Endothelial cell of umbilical vein (primary cell): ENCODE results near the gene DET1. TPM values are rescaled to one million over a fixed set of nuclear protein-coding genes. Genes with fewer than 3 reads are reported as not detected.

Experiments used
- BruUV-seq: library from RNA; stranded (reverse); fragments of 400-500 nt; replicated peaks from 2 replicates; lab custom pipeline; 2021; lab: Mats Ljungman, UMichigan
- CTCF ChIA-PET: fragments of 300-600, 350-600 bp; sonication (Branson Sonifier 250); formaldehyde crosslinking; loops from one replicate; lab custom pipeline; 2021; ENCODE audit warnings: antibody characterized with exemption, inconsistent platforms; lab: Charles Lee
- POLR2A ChIA-PET: fragments of 300-600, 350-600 bp; sonication (Branson Sonifier 250); formaldehyde crosslinking; loops from one replicate; lab custom pipeline; 2021; ENCODE audit warnings: antibody characterized with exemption, inconsistent platforms; lab: Charles Lee
- DNase-seq: peaks from one replicate; pipeline ENCODE4 v3.0.0-alpha.2; 2011; ENCODE audit warnings: low read depth, low spot score
- FAIRE-seq: peaks from 2 replicates; lab custom pipeline; 2011; peaks lifted over from hg19 to GRCh38; lab: Jason Lieb, UNC
- H2AFZ ChIP-seq: 2 replicates; pipeline ENCODE4 v1.6.0; 2012; ENCODE audit warnings: low read depth, low read length, control low read depth, inconsistent platforms
- H3K27ac ChIP-seq: 2 replicates; pipeline ENCODE4 v1.5.1; 2011; ENCODE audit warnings: low read depth, mild to moderate bottlenecking, control low read depth, low read length, moderate library complexity; ENCODE audit not compliant: insufficient read depth
- H3K27me3 ChIP-seq, 2 experiments: 2 replicates each; pipeline versions ENCODE4 v1.6.0 to v1.6.1; 2011; ENCODE audit warnings: low read length in 2 of 2, mixed read lengths in 1 of 2; ENCODE audit not compliant: control insufficient read depth in 2 of 2, insufficient read depth in 2 of 2
- H3K36me3 ChIP-seq, 2 experiments: 2 replicates in 1 of 2; 3 replicates in 1 of 2; pipeline ENCODE4 v1.5.1; 2011; ENCODE audit warnings: low read length in 2 of 2, mild to moderate bottlenecking in 1 of 2, moderate library complexity in 1 of 2; ENCODE audit not compliant: control insufficient read depth in 2 of 2, insufficient read depth in 2 of 2; ENCODE audit errors: extremely low read depth in 1 of 2
- H3K4me1 ChIP-seq: 3 replicates; pipeline ENCODE4 v1.5.1; 2011; ENCODE audit warnings: mild to moderate bottlenecking, low read length; ENCODE audit not compliant: control insufficient read depth, insufficient read depth; ENCODE audit errors: extremely low read depth
- H3K4me2 ChIP-seq: 2 replicates; pipeline ENCODE4 v1.6.1; 2011; ENCODE audit warnings: low read length, control low read depth, mixed read lengths; ENCODE audit not compliant: insufficient read depth
- H3K4me3 ChIP-seq, 3 experiments: fragments of 200-600 bp in 1 of 3; sonication (generic), shearing (Covaris generic) in 1 of 3; replicated peaks in 1 of 3; 2 replicates each; pipeline ENCODE4 v1.5.1; 2011 to 2016; ENCODE audit warnings: control low read depth in 3 of 3, low read length in 3 of 3, mild to moderate bottlenecking in 2 of 3, inconsistent platforms in 1 of 3, low read depth in 1 of 3, moderate library complexity in 1 of 3; ENCODE audit not compliant: insufficient read depth in 1 of 3
- H3K79me2 ChIP-seq: 2 replicates; pipeline ENCODE4 v1.6.0; 2012; ENCODE audit warnings: low read length, inconsistent platforms; ENCODE audit not compliant: control insufficient read depth, insufficient read depth
- H3K9ac ChIP-seq: replicated peaks from 2 replicates; pipeline ENCODE3; 2011; ENCODE audit warnings: low read length, control low read depth; ENCODE audit not compliant: insufficient read depth; ENCODE audit errors: extremely low read depth
- H3K9me1 ChIP-seq: replicated peaks from 3 replicates; pipeline ENCODE4 v1.6.0; 2011; ENCODE audit warnings: mild to moderate bottlenecking, low read length; ENCODE audit not compliant: control insufficient read depth, insufficient read depth; ENCODE audit errors: extremely low read depth
- H3K9me3 ChIP-seq: replicated peaks from 2 replicates; pipeline ENCODE4 v1.5.1; 2012; ENCODE audit warnings: low read length, inconsistent platforms; ENCODE audit not compliant: control insufficient read depth, insufficient read depth
- H4K20me1 ChIP-seq: replicated peaks from 2 replicates; pipeline ENCODE3; 2011; ENCODE audit warnings: mild to moderate bottlenecking, low read length; ENCODE audit not compliant: control insufficient read depth, insufficient read depth; ENCODE audit errors: extremely low read depth
- CTCF ChIP-seq, 2 donors: IDR thresholded peaks; 1 replicate in 1 of 2; 2 replicates in 1 of 2; pipeline ENCODE4 v1.5.1; 2011; ENCODE audit warnings: low read length in 2 of 2, mild to moderate bottlenecking in 2 of 2, moderate library complexity in 2 of 2, control low read depth in 1 of 2, inconsistent platforms in 1 of 2, low read depth in 1 of 2; ENCODE audit not compliant: insufficient read depth in 1 of 2; ENCODE audit errors: extremely low read depth in 1 of 2
- EZH2 ChIP-seq: IDR thresholded peaks from 2 replicates; pipeline ENCODE4 v1.6.1; 2012; ENCODE audit warnings: borderline replicate concordance, low read depth, mild to moderate bottlenecking, moderate library complexity, low read length, inconsistent platforms; ENCODE audit not compliant: severe bottlenecking
- FOS ChIP-seq: IDR thresholded peaks from 2 replicates; pipeline ENCODE4 v1.6.1; 2011; ENCODE audit warnings: mild to moderate bottlenecking, low read length, moderate library complexity, borderline replicate concordance; ENCODE audit not compliant: insufficient read depth
- GATA2 ChIP-seq: IDR thresholded peaks from 2 replicates; pipeline ENCODE4 v1.7.0; 2011; ENCODE audit warnings: low read depth, mild to moderate bottlenecking, moderate library complexity, mixed read lengths, low read length; ENCODE audit not compliant: insufficient read length, insufficient read depth
- JUN ChIP-seq: IDR thresholded peaks from 2 replicates; pipeline ENCODE4 v1.6.1; 2011; ENCODE audit warnings: borderline replicate concordance, low read depth; ENCODE audit not compliant: insufficient read length, insufficient read depth
- MAX ChIP-seq: IDR thresholded peaks from 2 replicates; pipeline ENCODE4 v1.6.1; 2011; ENCODE audit not compliant: insufficient read depth, insufficient read length
- MYC ChIP-seq: IDR thresholded peaks from one replicate; pipeline ENCODE4 v1.6.1; 2011; ENCODE audit warnings: mild to moderate bottlenecking, low read depth, low read length
- POLR2A ChIP-seq: IDR thresholded peaks from 2 replicates; pipeline ENCODE4 v1.6.1; 2012; ENCODE audit warnings: low read depth, mild to moderate bottlenecking, control low read depth, low read length
- POLR2AphosphoS5 ChIP-seq: IDR thresholded peaks from 2 replicates; pipeline ENCODE4 v1.6.1; 2012; ENCODE audit warnings: low read depth, mild to moderate bottlenecking, control low read depth, low read length, moderate library complexity; ENCODE audit not compliant: insufficient read depth
- dilution Hi-C: fragments of 300-500 bp; cut with MboI; formaldehyde crosslinking; loops from one replicate; pipeline ENCODE4 v1.15.0; 2019; ENCODE audit warnings: low sequenced_read_pairs; ENCODE audit not compliant: extremely low pct_ligation_motif_present
- intact Hi-C: fragments of 100-400 bp; cut with micrococcal nuclease; formaldehyde crosslinking; loops from one replicate; pipeline ENCODE4 v1.10.0; 2022
- polyA plus RNA-seq, 4 experiments: library from polyadenylated mRNA; depleted of rRNA in 3 of 4; stranded (reverse) in 3 of 4; unstranded in 1 of 4; fragments of >200 nt; gene quantifications; 2 replicates each; pipeline versions ENCODE4 v1.2.1 to v1.2.3, GENCODE V29; 2011 to 2012; ENCODE audit warnings: missing spikeins in 1 of 4
- total RNA-seq: library from RNA; stranded (reverse); gene quantifications from 2 replicates; pipeline ENCODE4 v1.2.3, GENCODE V29; 2021

The DET1 gene
- total and polyA plus RNA-seq, 2 donors (not counting 3 experiments of a cell fraction or from before 2014, with no cell fraction given): 5.2 to 5.6 TPM

GRCh38 chr15:88479169-88479568 lies 67.3 kb downstream of the DET1 start:
- Histone ChIP-seq H3K9me3 (no peaks in the 10 kb centered on the region), H3K36me3 (peaks cover 6 to 11% of the 10 kb centered on the region in 2 experiments), H3K27me3 (no peaks in the 10 kb centered on the region), H4K20me1 (no peaks in the 10 kb centered on the region), H3K4me2 (no peak overlapping the region), H2AFZ (no peak overlapping the region), H3K9me1 (no peaks in the 10 kb centered on the region), H3K4me1 (no peaks in the 10 kb centered on the region), H3K9ac (no peak overlapping the region), H3K4me3 (no peak overlapping the region), H3K27ac (no peak overlapping the region), H3K79me2 (no peaks in the 10 kb centered on the region)
- BruUV-seq: no TSS peak
- ChIA-PET CTCF (interaction anchor here (1.1 to 1.6 kb wide), 3 partner anchors 10 to 135 kb away, joined by 3 to 5 read pairs (median 3); no protein-coding TSS in a partner anchor), POLR2A (no interaction called here)
- dilution Hi-C loops: no loop called here
- DNase-seq (no peak), FAIRE-seq (no peak)
- intact Hi-C loops: no loop called here
- TF ChIP-seq CTCF (IDR thresholded peaks at IDR 0.05; ENCODE audit: extremely low read depth in 1 of 2, insufficient read depth in 1 of 2, low read depth in 1 of 2, low read length in 2 of 2) (no peak), GATA2 (no peak), JUN (no peak), POLR2AphosphoS5 (no peak), POLR2A (no peak), MYC (no peak), FOS (no peak), EZH2 (no peak), MAX (no peak)
